WTC11 (cell line): ENCODE measurements around the gene JMJD7. TPM values are rescaled to one million over a fixed set of nuclear protein-coding genes. Genes with fewer than 3 reads are reported as not detected.
A peak's percentile ranks its signal among the peaks of the same experiment; 100 is the strongest.

Experiments
- ATAC-seq: fragments of 200-7000 bp; cut with Tn5 transposase; 2 replicates; pipeline ENCODE4 v1.10.0; 2021; ENCODE audit warnings: mild to moderate bottlenecking, moderate library complexity
- CTCF ChIA-PET: fragments of 300-600 bp; sonication (Branson Sonifier 250); formaldehyde crosslinking; loops from one replicate; lab custom pipeline; 2021; ENCODE audit warnings: antibody characterized with exemption; lab: Charles Lee
- POLR2A ChIA-PET: fragments of 350-600 bp; sonication (Branson Sonifier 250); formaldehyde crosslinking; loops from one replicate; lab custom pipeline; 2021; ENCODE audit warnings: antibody characterized with exemption; lab: Charles Lee
- DNase-seq: peaks from one replicate; pipeline ENCODE4 v3.0.0; 2021; ENCODE audit warnings: low spot score
- H3K27ac Mint-ChIP-seq: 2 replicates; pipeline ENCODE4 v1.8.0; 2021; ENCODE audit warnings: mixed read lengths
- H3K27me3 Mint-ChIP-seq: 2 replicates; pipeline ENCODE4 v1.8.0; 2021; ENCODE audit warnings: low read depth, mild to moderate bottlenecking, moderate library complexity, mixed read lengths
- H3K36me3 Mint-ChIP-seq: 2 replicates; pipeline ENCODE4 v1.8.0; 2021; ENCODE audit warnings: mixed read lengths
- H3K4me1 Mint-ChIP-seq: 2 replicates; pipeline ENCODE4 v1.8.0; 2022; ENCODE audit warnings: mixed read lengths
- H3K4me3 Mint-ChIP-seq: 2 replicates; pipeline ENCODE4 v1.8.0; 2021; ENCODE audit warnings: mild to moderate bottlenecking, moderate library complexity, mixed read lengths
- H3K9me3 Mint-ChIP-seq: 2 replicates; pipeline ENCODE4 v1.8.0; 2021; ENCODE audit warnings: mixed read lengths
- ARID4B ChIP-seq: sonication (generic); formaldehyde crosslinking; IDR thresholded peaks from 2 replicates; pipeline ENCODE4 v1.8.0; 2023; ENCODE audit warnings: missing genetic modification reagents, mild to moderate bottlenecking, borderline replicate concordance
- ATF3 ChIP-seq: sonication (generic); formaldehyde crosslinking; conservative IDR thresholded peaks from 2 replicates; pipeline ENCODE4 v1.8.1; 2022; ENCODE audit warnings: mild to moderate bottlenecking, missing genetic modification reagents
- ATF6 ChIP-seq: sonication (generic); formaldehyde crosslinking; IDR thresholded peaks from 2 replicates; pipeline ENCODE4 v1.8.1; 2023; ENCODE audit warnings: mild to moderate bottlenecking, missing genetic modification reagents
- ELF4 ChIP-seq: sonication (generic); formaldehyde crosslinking; IDR thresholded peaks from 2 replicates; pipeline ENCODE4 v1.8.1; 2022; ENCODE audit warnings: low read depth, mild to moderate bottlenecking, moderate library complexity, missing genetic modification reagents
- ERG ChIP-seq: fragments of 250-450 bp; sonication (Bioruptor Pico); IDR thresholded peaks from 2 replicates; pipeline ENCODE4 v1.8.0; 2021; ENCODE audit warnings: mild to moderate bottlenecking
- GABPB1 ChIP-seq: sonication (generic); formaldehyde crosslinking; IDR thresholded peaks from 2 replicates; pipeline ENCODE4 v1.8.1; 2023; ENCODE audit warnings: mild to moderate bottlenecking, missing genetic modification reagents
- JAZF1 ChIP-seq: fragments of 250-450 bp; sonication (Bioruptor Pico); IDR thresholded peaks from 2 replicates; pipeline ENCODE4 v1.9.0; 2021; ENCODE audit warnings: moderate library complexity, mild to moderate bottlenecking, inconsistent platforms
- NFE2L1 ChIP-seq: sonication (generic); formaldehyde crosslinking; IDR thresholded peaks from 2 replicates; pipeline ENCODE4 v1.8.1; 2023; ENCODE audit warnings: missing genetic modification reagents
- PRDM15 ChIP-seq: sonication (generic); formaldehyde crosslinking; IDR thresholded peaks from 2 replicates; pipeline ENCODE4 v1.8.0; 2022; ENCODE audit warnings: missing genetic modification reagents
- PREB ChIP-seq: sonication (generic); formaldehyde crosslinking; IDR thresholded peaks from 2 replicates; pipeline ENCODE4 v1.8.1; 2022; ENCODE audit warnings: mild to moderate bottlenecking, missing genetic modification reagents, moderate library complexity, borderline replicate concordance
- PRRX2 ChIP-seq: fragments of 250-450 bp; sonication (Bioruptor Pico); IDR thresholded peaks from 2 replicates; pipeline ENCODE4 v1.8.0; 2021; ENCODE audit warnings: mild to moderate bottlenecking
- RORB ChIP-seq: fragments of 250-450 bp; sonication (Bioruptor Pico); IDR thresholded peaks from 2 replicates; pipeline ENCODE4 v1.9.0; 2021; ENCODE audit warnings: mild to moderate bottlenecking
- TEAD4 ChIP-seq: sonication (generic); formaldehyde crosslinking; IDR thresholded peaks from 2 replicates; pipeline ENCODE4 v1.8.0; 2022; ENCODE audit warnings: mild to moderate bottlenecking, missing genetic modification reagents
- ZNF138 ChIP-seq: sonication (generic); formaldehyde crosslinking; conservative IDR thresholded peaks from 2 replicates; pipeline ENCODE4 v1.8.1; 2022; ENCODE audit warnings: mild to moderate bottlenecking, moderate library complexity, missing genetic modification reagents
- total RNA-seq: library from RNA; stranded (reverse); gene quantifications from 3 replicates; pipeline ENCODE4 v1.2.3, GENCODE V29; 2021

Gene JMJD7
- total RNA-seq, 1 experiment from 2014 or later = 19.9 TPM

- TF ChIP-seq ATF3 (no peak), TEAD4 (no peak), JAZF1 (CRISPR knock-in tag) (no peak), ZNF138 (no peak), GABPB1 (CRISPR knock-in tag) (no peak)
Measured at GRCh38 chr15:41857316-41857715, 29.4 kb downstream of the JMJD7 start (continued).

- POLR2A ChIA-PET = no interaction called here
- H3K4me3 Mint-ChIP-seq = no peak overlapping the region
- H3K27ac Mint-ChIP-seq = peak overlapping the region; percentile 60; the same call in 1 of the 2 replicates
- peak; percentile 37 for DNase-seq
- no peaks in the 10 kb centered on the region for H3K36me3 Mint-ChIP-seq
- CTCF ChIA-PET = interaction anchor here (0.6 to 3.1 kb wide), 17 partner anchors 10 to 97 kb away, joined by 3 to 23 read pairs (median 5); partner anchors contain the start of gene MAPKBP1
- TF ChIP-seq PRRX2 (CRISPR knock-in tag) (no peak), PRDM15 (CRISPR knock-in tag) (no peak), RORB (no peak), ARID4B (CRISPR knock-in tag) (no peak), GABPB1 (CRISPR knock-in tag) (no peak), NFE2L1 (CRISPR knock-in tag) (no peak), PREB (CRISPR knock-in tag) (no peak), ZNF138 (no peak), ERG (no peak), ATF6 (CRISPR knock-in tag) (no peak), ELF4 (CRISPR knock-in tag) (no peak)
- TF ChIP-seq, all 79 proteins: peak for 0
- Mint-ChIP-seq H3K27me3 (no peaks in the 10 kb centered on the region), H3K9me3 (no peaks in the 10 kb centered on the region), H3K4me1 (peaks cover 9% of the 10 kb centered on the region)
- peak; percentile 13 for ATAC-seq
Measured at GRCh38 chr15:41858756-41859155, 30.9 kb downstream of the JMJD7 start.
